Lower leg skin (tissue), 4 donors: ENCODE data around the gene DCTN5. TPM values are rescaled to one million over a fixed set of nuclear protein-coding genes. Genes with fewer than 3 reads are reported as not detected.

Experiments used
- DNase-seq, 2 donors: peaks; one replicate each; pipeline ENCODE4 v3.0.0-alpha.2; 2019; ENCODE audit warnings: low spot score in 2 of 2
- H3K4me3 ChIP-seq: fragments of 200-600 bp; sonication (generic); 2 replicates; pipeline ENCODE4 v1.5.1; 2017; ENCODE audit warnings: mild to moderate bottlenecking, low read depth; ENCODE audit not compliant: poor library complexity, severe bottlenecking
- CTCF ChIP-seq, 3 donors: fragments of 450-650 bp; IDR thresholded peaks; one replicate each; pipeline ENCODE4 v1.5.1; 2016; ENCODE audit warnings: antibody characterized with exemption in 3 of 3, mild to moderate bottlenecking in 3 of 3, moderate library complexity in 2 of 3
- POLR2A ChIP-seq, 2 donors: fragments of 450-650 bp; IDR thresholded peaks; one replicate each; pipeline ENCODE4 v1.6.1; 2016 to 2017; ENCODE audit warnings: antibody characterized with exemption in 2 of 2, mild to moderate bottlenecking in 1 of 2, moderate library complexity in 1 of 2
- WGBS, 2 donors: methylation state at CpG; one replicate each; pipeline ENCODE4 v1.1.5; 2018; 5-methylcytosine and 5-hydroxymethylcytosine counted together
- intact Hi-C: fragments of 100-400 bp; cut with DNase I; formaldehyde crosslinking; loops from one replicate; pipeline ENCODE4 v1.15.0; 2023; ENCODE audit warnings: low total_unique reads
- total RNA-seq, 4 donors: library from RNA; depleted of rRNA; stranded (reverse); fragments of >200 nt; gene quantifications; one replicate each; pipeline ENCODE4 v1.1.0, GENCODE V29; 2016

The DCTN5 gene
- total RNA-seq, 4 donors from 2014 or later, result 37.4 to 54.0 (median 46.7) TPM

GRCh38 chr16:23676924-23677480 lies 35.7 kb downstream of the DCTN5 start:
- TF ChIP-seq CTCF (IDR thresholded peaks at IDR 0.05) (no peak), POLR2A (IDR thresholded peaks at IDR 0.05) (no peak)
- intact Hi-C loops, result no loop called here
- no peak overlapping the region for H3K4me3 ChIP-seq
- WGBS, 2 donors, result 95 to 100% methylated on average over 2 of the region's 2 CpGs
- DNase-seq, result peak in 1 of 2 donors; percentile 31

- 1% methylated on average over 58 to 62 of the region's 75 CpGs for WGBS, 2 donors
- TF ChIP-seq POLR2A (IDR thresholded peaks at IDR 0.05) (no peak), CTCF (IDR thresholded peaks at IDR 0.05) (no peak)
- intact Hi-C loops, result no loop called here
- peak; percentile 42 to 91 for DNase-seq
- H3K4me3 ChIP-seq, result peak within 1 kb of the TSS; percentile 19
These were observed 37.4 kb downstream of the DCTN5 start, which contains the start of gene PLK1 for GRCh38 chr16:23678430-23679273. Gene PLK1, plus strand, starts transcription at chr16:23678889. Its CDS starts 44 bp downstream, at chr16:23678933.

GRCh38 chr16:23679274-23679985 lies 38.2 kb downstream of the DCTN5 start:
- TF ChIP-seq CTCF (IDR thresholded peaks at IDR 0.05), result no peak
- no peak for TF ChIP-seq POLR2A (IDR thresholded peaks at IDR 0.05)
- WGBS, 2 donors, result 11 to 12% methylated on average over 24 of the region's 24 CpGs
- peak in 1 of 2 donors; percentile 83 for DNase-seq
- intact Hi-C loops, result no loop called here
- peak overlapping the region; percentile 19 for H3K4me3 ChIP-seq

- WGBS, 2 donors, result 33 to 39% methylated on average over 6 of the region's 6 CpGs
- DNase-seq, result peak in 1 of 2 donors; percentile 76
- H3K4me3 ChIP-seq, result no peak overlapping the region
- intact Hi-C loops, result no loop called here
- TF ChIP-seq POLR2A (IDR thresholded peaks at IDR 0.05) (no peak), CTCF (IDR thresholded peaks at IDR 0.05) (no peak)
These were observed 38.7 kb downstream of the DCTN5 start for GRCh38 chr16:23679986-23680336.

GRCh38 chr16:23682181-23682580 lies 40.9 kb downstream of the DCTN5 start:
- no peak overlapping the region for H3K4me3 ChIP-seq
- intact Hi-C loops, result no loop called here
- DNase-seq, result no peak
- no peak for TF ChIP-seq POLR2A (IDR thresholded peaks at IDR 0.05)
- TF ChIP-seq CTCF (IDR thresholded peaks at IDR 0.05), result no peak
- WGBS, 2 donors, result 91 to 96% methylated on average over 1 of the region's 1 CpG
